Measurements from ENCODE around the gene RPL32. TPM values are rescaled to one million over a fixed set of nuclear protein-coding genes. Genes with fewer than 3 reads are reported as not detected.

Gene RPL32
- polyA plus RNA-seq, 1 donor from 2014 or later = 1,160 TPM

- no peaks in the 10 kb centered on the region for H3K27me3 ChIP-seq (ENCODE audit: insufficient read depth, low read depth, low read length)
- H3K27ac ChIP-seq (ENCODE audit: low read length) = peak within 1 kb of the TSS; percentile 42
- no peaks in the 10 kb centered on the region for H3K36me3 ChIP-seq (ENCODE audit: insufficient read depth, low read length)
- no peaks in the 10 kb centered on the region for H3F3A ChIP-seq (ENCODE audit: insufficient read depth, low read length, poor library complexity, severe bottlenecking)
- peak within 1 kb of the TSS; percentile 75 for H3K4me3 ChIP-seq (ENCODE audit: low read length)
- peak within 1 kb of the TSS; percentile 76 for H3K4me2 ChIP-seq (ENCODE audit: low read length)
- peak within 1 kb of the TSS; percentile 84 for H3K9ac ChIP-seq (ENCODE audit: low read length)
- no peaks in the 10 kb centered on the region for H3K9me3 ChIP-seq (ENCODE audit: low read length)
- H2AFZ ChIP-seq (ENCODE audit: low read depth, low read length) = peak within 1 kb of the TSS; percentile 76
- TF ChIP-seq RAD21 (conservative IDR thresholded peaks at IDR 0.05) = no peak
- TF ChIP-seq EZH2 (IDR thresholded peaks at IDR 0.05; ENCODE audit: borderline replicate concordance, insufficient read depth, low read length, poor library complexity, severe bottlenecking) = no peak
- TF ChIP-seq SMC3 (conservative IDR thresholded peaks at IDR 0.05; ENCODE audit: poor library complexity) = peak; percentile 30
- TF ChIP-seq TAF1 (IDR thresholded peaks at IDR 0.05; ENCODE audit: low read depth) = no peak
- peak; percentile 46 for TF ChIP-seq MXI1 (conservative IDR thresholded peaks at IDR 0.05; ENCODE audit: poor library complexity, severe bottlenecking)
- TF ChIP-seq POLR2AphosphoS5 (IDR thresholded peaks at IDR 0.05) = peak; percentile 61
- TF ChIP-seq, protein P1, sequence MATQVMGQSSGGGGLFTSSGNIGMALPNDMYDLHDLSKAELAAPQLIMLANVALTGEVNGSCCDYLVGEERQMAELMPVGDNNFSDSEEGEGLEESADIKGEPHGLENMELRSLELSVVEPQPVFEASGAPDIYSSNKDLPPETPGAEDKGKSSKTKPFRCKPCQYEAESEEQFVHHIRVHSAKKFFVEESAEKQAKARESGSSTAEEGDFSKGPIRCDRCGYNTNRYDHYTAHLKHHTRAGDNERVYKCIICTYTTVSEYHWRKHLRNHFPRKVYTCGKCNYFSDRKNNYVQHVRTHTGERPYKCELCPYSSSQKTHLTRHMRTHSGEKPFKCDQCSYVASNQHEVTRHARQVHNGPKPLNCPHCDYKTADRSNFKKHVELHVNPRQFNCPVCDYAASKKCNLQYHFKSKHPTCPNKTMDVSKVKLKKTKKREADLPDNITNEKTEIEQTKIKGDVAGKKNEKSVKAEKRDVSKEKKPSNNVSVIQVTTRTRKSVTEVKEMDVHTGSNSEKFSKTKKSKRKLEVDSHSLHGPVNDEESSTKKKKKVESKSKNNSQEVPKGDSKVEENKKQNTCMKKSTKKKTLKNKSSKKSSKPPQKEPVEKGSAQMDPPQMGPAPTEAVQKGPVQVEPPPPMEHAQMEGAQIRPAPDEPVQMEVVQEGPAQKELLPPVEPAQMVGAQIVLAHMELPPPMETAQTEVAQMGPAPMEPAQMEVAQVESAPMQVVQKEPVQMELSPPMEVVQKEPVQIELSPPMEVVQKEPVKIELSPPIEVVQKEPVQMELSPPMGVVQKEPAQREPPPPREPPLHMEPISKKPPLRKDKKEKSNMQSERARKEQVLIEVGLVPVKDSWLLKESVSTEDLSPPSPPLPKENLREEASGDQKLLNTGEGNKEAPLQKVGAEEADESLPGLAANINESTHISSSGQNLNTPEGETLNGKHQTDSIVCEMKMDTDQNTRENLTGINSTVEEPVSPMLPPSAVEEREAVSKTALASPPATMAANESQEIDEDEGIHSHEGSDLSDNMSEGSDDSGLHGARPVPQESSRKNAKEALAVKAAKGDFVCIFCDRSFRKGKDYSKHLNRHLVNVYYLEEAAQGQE (IDR thresholded peaks at IDR 0.05; ENCODE audit: borderline replicate concordance) = peak; percentile 61
- TF ChIP-seq, protein P2, sequence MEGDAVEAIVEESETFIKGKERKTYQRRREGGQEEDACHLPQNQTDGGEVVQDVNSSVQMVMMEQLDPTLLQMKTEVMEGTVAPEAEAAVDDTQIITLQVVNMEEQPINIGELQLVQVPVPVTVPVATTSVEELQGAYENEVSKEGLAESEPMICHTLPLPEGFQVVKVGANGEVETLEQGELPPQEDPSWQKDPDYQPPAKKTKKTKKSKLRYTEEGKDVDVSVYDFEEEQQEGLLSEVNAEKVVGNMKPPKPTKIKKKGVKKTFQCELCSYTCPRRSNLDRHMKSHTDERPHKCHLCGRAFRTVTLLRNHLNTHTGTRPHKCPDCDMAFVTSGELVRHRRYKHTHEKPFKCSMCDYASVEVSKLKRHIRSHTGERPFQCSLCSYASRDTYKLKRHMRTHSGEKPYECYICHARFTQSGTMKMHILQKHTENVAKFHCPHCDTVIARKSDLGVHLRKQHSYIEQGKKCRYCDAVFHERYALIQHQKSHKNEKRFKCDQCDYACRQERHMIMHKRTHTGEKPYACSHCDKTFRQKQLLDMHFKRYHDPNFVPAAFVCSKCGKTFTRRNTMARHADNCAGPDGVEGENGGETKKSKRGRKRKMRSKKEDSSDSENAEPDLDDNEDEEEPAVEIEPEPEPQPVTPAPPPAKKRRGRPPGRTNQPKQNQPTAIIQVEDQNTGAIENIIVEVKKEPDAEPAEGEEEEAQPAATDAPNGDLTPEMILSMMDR (IDR thresholded peaks at IDR 0.05; ENCODE audit: poor library complexity, severe bottlenecking) = no peak
- TF ChIP-seq EP300 (conservative IDR thresholded peaks at IDR 0.05; ENCODE audit: poor library complexity, severe bottlenecking) = peak; percentile 30
- H3K9me2 ChIP-seq (ENCODE audit: insufficient read depth, low read length) = no peaks in the 10 kb centered on the region
- no peaks in the 10 kb centered on the region for H4K20me1 ChIP-seq (ENCODE audit: insufficient read depth)
- H3K79me2 ChIP-seq (replicated peaks; ENCODE audit: insufficient read depth, low read length) = no peaks in the 10 kb centered on the region
Observed at GRCh38 chr3:12796171-12797123, 44.9 kb downstream of the RPL32 start, which contains the start of gene CAND2. Gene CAND2, plus strand, starts transcription at chr3:12796680. Its CDS starts 41 bp downstream, at chr3:12796721.

GRCh38 chr3:12793701-12794100 is 47.7 kb downstream of the RPL32 start:
- Histone ChIP-seq H3K27ac (ENCODE audit: low read length) (no peak overlapping the region), H3K4me2 (ENCODE audit: low read length) (no peak overlapping the region), H3K9me3 (ENCODE audit: low read length) (no peaks in the 10 kb centered on the region), H4K20me1 (ENCODE audit: insufficient read depth) (no peaks in the 10 kb centered on the region), H3K36me3 (ENCODE audit: insufficient read depth, low read length) (no peaks in the 10 kb centered on the region), H3K27me3 (ENCODE audit: insufficient read depth, low read depth, low read length) (no peaks in the 10 kb centered on the region), H3K9ac (ENCODE audit: low read length) (no peak overlapping the region), H3K4me3 (ENCODE audit: low read length) (no peak overlapping the region), H3K9me2 (ENCODE audit: insufficient read depth, low read length) (no peaks in the 10 kb centered on the region), H2AFZ (ENCODE audit: low read depth, low read length) (no peak overlapping the region), H3K79me2 (replicated peaks; ENCODE audit: insufficient read depth, low read length) (no peaks in the 10 kb centered on the region), H3F3A (ENCODE audit: insufficient read depth, low read length, poor library complexity, severe bottlenecking) (no peaks in the 10 kb centered on the region)
- TF ChIP-seq POLR2AphosphoS5 (IDR thresholded peaks at IDR 0.05) = no peak
- TF ChIP-seq EZH2 (IDR thresholded peaks at IDR 0.05; ENCODE audit: borderline replicate concordance, insufficient read depth, low read length, poor library complexity, severe bottlenecking) = no peak
- no peak for TF ChIP-seq TAF1 (IDR thresholded peaks at IDR 0.05; ENCODE audit: low read depth)
- TF ChIP-seq, protein P1 (IDR thresholded peaks at IDR 0.05; ENCODE audit: borderline replicate concordance) = no peak
- TF ChIP-seq MXI1 (conservative IDR thresholded peaks at IDR 0.05; ENCODE audit: poor library complexity, severe bottlenecking) = no peak
- no peak for TF ChIP-seq SMC3 (conservative IDR thresholded peaks at IDR 0.05; ENCODE audit: poor library complexity)
- no peak for TF ChIP-seq EP300 (conservative IDR thresholded peaks at IDR 0.05; ENCODE audit: poor library complexity, severe bottlenecking)
- TF ChIP-seq, protein P2 (IDR thresholded peaks at IDR 0.05; ENCODE audit: poor library complexity, severe bottlenecking) = no peak
- no peak for TF ChIP-seq RAD21 (conservative IDR thresholded peaks at IDR 0.05)
